Heart right ventricle (tissue), 16 donors: ENCODE data around the gene FGF5. TPM values are rescaled to one million over a fixed set of nuclear protein-coding genes. Genes with fewer than 3 reads are reported as not detected.
"Not testable (repeated sequence)": the region's sequence is repeated elsewhere in the genome, so short reads cannot be mapped to it uniquely, and the experiment has no call there.

Experiments
- ATAC-seq, 8 donors: fragments of 200-7000 bp; cut with Tn5 transposase; one replicate each; pipeline ENCODE4 v1.9.1; 2020; ENCODE audit warnings: mild to moderate bottlenecking in 8 of 8, moderate library complexity in 8 of 8, moderate number of reproducible peaks in 1 of 8
- DNase-seq, 2 donors: peaks; one replicate each; pipeline ENCODE4 v3.0.0-alpha.2; 2020
- H3K27ac ChIP-seq, 10 donors: fragments of 200-600 bp; sonication (generic) in 2 of 10; one replicate each; pipeline versions ENCODE4 v1.5.0 to v1.8.0; 2020 to 2022; ENCODE audit warnings: mild to moderate bottlenecking in 3 of 10
- H3K27me3 ChIP-seq, 7 donors: fragments of 200-600 bp; one replicate each; pipeline ENCODE4 v1.8.0; 2021 to 2022; ENCODE audit warnings: mild to moderate bottlenecking in 2 of 7
- H3K36me3 ChIP-seq, 9 donors: fragments of 200-600 bp; sonication (generic) in 1 of 9; one replicate each; pipeline versions ENCODE4 v1.5.0 to v1.8.0; 2020 to 2022; ENCODE audit warnings: mild to moderate bottlenecking in 2 of 9
- H3K4me1 ChIP-seq, 9 donors: fragments of 200-600 bp; sonication (generic) in 1 of 9; one replicate each; pipeline versions ENCODE4 v1.5.0 to v1.8.0; 2020 to 2022; ENCODE audit warnings: mild to moderate bottlenecking in 4 of 9
- H3K4me3 ChIP-seq, 10 donors: fragments of 200-600 bp; sonication (generic) in 2 of 10; one replicate each; pipeline versions ENCODE4 v1.5.0 to v1.8.0; 2020 to 2022; ENCODE audit warnings: mild to moderate bottlenecking in 7 of 10, moderate library complexity in 2 of 10
- H3K9me3 ChIP-seq, 11 donors: fragments of 200-600 bp in 10 of 11; sonication (generic) in 2 of 11; one replicate each; pipeline versions ENCODE4 v1.5.0 to v1.8.0; 2013 to 2022; ENCODE audit warnings: mild to moderate bottlenecking in 2 of 11, control low read depth in 1 of 11, moderate library complexity in 1 of 11
- WGBS, 2 donors: extraction: QIAGEN DNeasy Blood & Tissue Kit; methylation state at CpG; one replicate each; pipeline ENCODE4 v1.1.7; 2013; ENCODE audit warnings: inconsistent platforms in 1 of 2; 5-methylcytosine and 5-hydroxymethylcytosine counted together
- intact Hi-C, 10 donors: fragments of 100-400 bp; cut with DNase I; formaldehyde crosslinking; loops; one replicate each; pipeline versions ENCODE4 v1.11.1 to v1.14.2; 2022
- polyA plus RNA-seq, 2 donors: library from polyadenylated mRNA; stranded (reverse); fragments of 200-250 nt; gene quantifications; one replicate each; pipeline ENCODE4 v1.2.3, GENCODE V29; 2013
- total RNA-seq, 10 donors: library from RNA; stranded (reverse); fragmentation: NEBNext Ultra II Directional in 3 of 10; extraction: Animal tissue kit (Norgen Biotek cat#: 25700) in 3 of 10; gene quantifications; one replicate each; pipeline versions ENCODE4 v1.2.1 to v1.2.4, GENCODE V29; 2021 to 2023
- TF ChIP-seq, protein P1 (sequence below), 9 donors: fragments of 200-600 bp; sonication (generic) in 2 of 9; IDR thresholded peaks; one replicate each; pipeline versions ENCODE4 v1.5.0 to v1.8.0; 2021 to 2022; ENCODE audit warnings: antibody characterized with exemption in 9 of 9, mild to moderate bottlenecking in 5 of 9, moderate library complexity in 1 of 9
- donor health status: Arrhythmogenic right ventricular cardiomyopathy.
- donor health status: ischemic (EF 13 %, LVEDD 7.1; RV severe dilation, severe dysfunction).
- donor health status: healthy with polysubstance abuse.
- donor health status: DM: no; HTN: yes; CAD: no.
- donor health status: DM: no; HTN: no; CAD: no.
- donor health status: ischemic (EF 25% LVEDD 6.9; RV normal size, moderate dysfunction).
- donor health status: ischemic (EF 25% LVEDD 5.7; RV mildly dilated, moderate dysfunction).
- donor health status: healthy.
- donor health status: DM: yes; HTN: yes; CAD: no.
- donor health status: Ischemic cardiomyopathy.
- donor health status: ischemic (EF 35%, LVEDD 5.7; RV mildly dilated, moderate dysfunction).
- donor health status: nonischemic (EF 11% LVEDD 7.7; RV severe dilation, severe dysfunction).
- donor health status: DM: yes; HTN: yes; CAD: no.
- donor health status: PGD.
- donor health status: ischemic (EF 29% LVEDD 5.4; RV normal size, mild dysfunction).
- donor health status: nonischemic (EF 23%, LVEDD 6.1; RV moderate dilation, normal function).

FGF5 gene
- total and polyA plus RNA-seq, 12 donors = 0.05 to 1.0 (median 0.51) TPM; not detected in 3

DNA sequence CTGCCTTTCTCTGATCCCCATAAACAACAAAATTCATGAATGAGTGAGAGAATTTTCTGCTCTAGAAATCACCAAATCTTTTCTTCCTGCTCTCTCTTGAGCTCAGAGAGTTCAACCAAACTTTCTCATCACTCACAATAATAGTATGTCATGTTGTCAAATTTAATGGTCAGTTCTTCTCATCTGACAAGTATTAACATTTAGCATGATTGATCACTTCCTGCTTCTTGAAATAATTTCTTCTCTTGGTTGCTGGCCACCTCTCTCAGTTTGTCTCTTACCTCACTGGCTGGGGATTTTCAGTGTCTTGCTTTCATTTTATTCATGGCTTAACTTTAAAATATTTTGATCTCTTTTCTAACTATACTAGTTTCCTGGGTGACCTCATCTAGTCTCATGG lies 25.5 kb upstream of the FGF5 start:
- Histone ChIP-seq H3K4me1 (no peaks in the 10 kb centered on the region), H3K4me3 (no peak overlapping the region), H3K27me3 (peaks cover 0 to 46% (median 20%) of the 10 kb centered on the region in 7 donors), H3K9me3 (no peaks in the 10 kb centered on the region), H3K27ac (no peak overlapping the region), H3K36me3 (no peaks in the 10 kb centered on the region)
- ATAC-seq (no peak), DNase-seq (no peak)
- TF ChIP-seq, protein P1, sequence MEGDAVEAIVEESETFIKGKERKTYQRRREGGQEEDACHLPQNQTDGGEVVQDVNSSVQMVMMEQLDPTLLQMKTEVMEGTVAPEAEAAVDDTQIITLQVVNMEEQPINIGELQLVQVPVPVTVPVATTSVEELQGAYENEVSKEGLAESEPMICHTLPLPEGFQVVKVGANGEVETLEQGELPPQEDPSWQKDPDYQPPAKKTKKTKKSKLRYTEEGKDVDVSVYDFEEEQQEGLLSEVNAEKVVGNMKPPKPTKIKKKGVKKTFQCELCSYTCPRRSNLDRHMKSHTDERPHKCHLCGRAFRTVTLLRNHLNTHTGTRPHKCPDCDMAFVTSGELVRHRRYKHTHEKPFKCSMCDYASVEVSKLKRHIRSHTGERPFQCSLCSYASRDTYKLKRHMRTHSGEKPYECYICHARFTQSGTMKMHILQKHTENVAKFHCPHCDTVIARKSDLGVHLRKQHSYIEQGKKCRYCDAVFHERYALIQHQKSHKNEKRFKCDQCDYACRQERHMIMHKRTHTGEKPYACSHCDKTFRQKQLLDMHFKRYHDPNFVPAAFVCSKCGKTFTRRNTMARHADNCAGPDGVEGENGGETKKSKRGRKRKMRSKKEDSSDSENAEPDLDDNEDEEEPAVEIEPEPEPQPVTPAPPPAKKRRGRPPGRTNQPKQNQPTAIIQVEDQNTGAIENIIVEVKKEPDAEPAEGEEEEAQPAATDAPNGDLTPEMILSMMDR (IDR thresholded peaks at IDR 0.05) = no peak
- intact Hi-C loops = no loop called here

DNA sequence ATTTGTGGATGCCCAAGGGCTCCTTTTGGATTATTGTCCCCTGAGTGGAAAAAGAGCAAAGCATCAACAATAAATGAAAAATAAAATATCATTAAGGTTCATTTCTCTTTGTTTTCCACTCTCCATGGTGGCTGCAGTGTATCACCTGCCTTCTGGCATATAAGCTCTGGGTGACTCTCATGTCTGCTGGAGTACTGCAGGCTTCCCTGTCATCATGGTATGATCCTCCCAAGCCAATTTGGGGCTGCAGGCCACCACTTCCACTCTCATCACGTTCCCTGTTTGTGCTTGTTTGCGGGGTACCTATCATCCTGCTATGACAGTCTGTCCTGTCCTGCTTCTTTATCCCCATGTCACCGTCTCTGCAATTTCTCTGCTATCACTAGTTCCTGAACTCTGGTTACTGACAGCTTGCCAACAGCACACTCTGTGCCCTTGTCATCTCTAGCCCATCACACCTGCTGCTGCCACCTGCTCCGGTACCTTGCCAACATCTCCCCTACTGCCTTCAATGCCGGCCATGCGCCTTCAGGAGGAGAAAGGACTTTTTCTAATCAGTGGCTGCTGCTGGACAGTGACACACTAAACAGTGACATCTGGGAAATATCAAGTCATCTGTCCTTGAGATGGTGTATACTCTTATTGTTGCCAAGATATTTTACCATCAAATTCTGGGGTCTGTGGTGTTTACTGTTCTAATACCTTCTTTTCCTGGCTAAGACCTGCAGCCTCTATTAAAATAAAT lies 23.0 kb upstream of the FGF5 start:
- no peak overlapping the region for H3K27ac ChIP-seq
- WGBS, 2 donors = 27 to 42% methylated on average over 6 of the region's 6 CpGs
- ATAC-seq = peak in 1 of 8 donors; percentile 44

DNA sequence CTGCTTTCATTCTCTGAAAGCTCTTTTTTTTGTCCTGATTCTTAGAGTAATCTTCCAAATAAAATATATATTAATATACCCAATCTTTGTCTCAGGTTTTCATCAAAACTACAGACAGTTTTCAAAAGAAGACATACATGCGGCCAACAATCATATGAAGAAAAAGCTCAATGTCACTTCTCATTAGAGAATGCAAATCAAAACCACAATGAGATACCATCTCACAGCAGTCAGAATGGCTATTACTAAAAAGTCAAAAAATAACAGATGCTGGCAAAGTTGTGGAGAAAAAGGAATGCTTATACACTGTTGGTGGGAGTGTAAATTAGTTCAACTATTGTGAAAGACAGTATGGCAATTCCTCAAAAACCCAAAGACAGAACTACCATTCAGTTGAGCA lies 19.0 kb upstream of the FGF5 start:
- ATAC-seq, H3K27ac ChIP-seq, H3K4me1 ChIP-seq, intact Hi-C loops, H3K4me3 ChIP-seq, H3K36me3 ChIP-seq, DNase-seq, H3K9me3 ChIP-seq: not testable (repeated sequence)
- H3K27me3 ChIP-seq = peaks cover 0 to 40% (median 21%) of the 10 kb centered on the region in 7 donors
- 95 to 96% methylated on average over 1 of the region's 1 CpG for WGBS, 2 donors

More for the DNA sequence above, 23.0 kb upstream of the FGF5 start:
- Histone ChIP-seq H3K36me3 (no peaks in the 10 kb centered on the region), H3K4me3 (no peak overlapping the region), H3K4me1 (no peaks in the 10 kb centered on the region), H3K9me3 (no peaks in the 10 kb centered on the region), H3K27me3 (peaks cover 0 to 36% (median 17%) of the 10 kb centered on the region in 7 donors)
- intact Hi-C loops = no loop called here
- DNase-seq = no peak
- TF ChIP-seq, protein P1 (IDR thresholded peaks at IDR 0.05) = no peak

DNA sequence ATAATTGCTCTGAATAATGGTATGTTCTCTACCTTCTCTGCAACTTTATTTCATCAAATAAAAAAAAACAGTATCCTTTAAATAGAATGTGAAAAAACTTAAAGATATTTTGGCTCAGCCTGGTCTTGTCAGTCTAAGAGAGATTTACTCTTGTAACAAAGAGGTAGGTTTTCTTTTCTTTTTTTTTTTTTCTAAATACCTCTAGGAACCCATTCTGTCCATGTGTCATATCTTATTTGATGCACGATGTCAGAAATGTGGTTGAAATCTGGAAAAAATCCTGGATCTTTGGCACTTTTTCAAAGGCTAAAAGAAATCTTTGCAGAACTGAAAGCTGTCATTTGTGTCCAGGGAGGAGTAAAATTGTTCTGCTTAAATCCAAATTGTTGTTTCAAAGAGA lies 17.3 kb upstream of the FGF5 start:
- DNase-seq = no peak
- H3K4me1 ChIP-seq = no peaks in the 10 kb centered on the region
- intact Hi-C loops = no loop called here
- no peak overlapping the region for H3K4me3 ChIP-seq
- TF ChIP-seq, protein P1 (IDR thresholded peaks at IDR 0.05) = no peak
- no peak for ATAC-seq
- no peaks in the 10 kb centered on the region for H3K9me3 ChIP-seq
- peaks cover 0 to 47% (median 14%) of the 10 kb centered on the region in 7 donors for H3K27me3 ChIP-seq
- H3K36me3 ChIP-seq = no peaks in the 10 kb centered on the region
- 51 to 60% methylated on average over 1 of the region's 1 CpG for WGBS, 2 donors
- H3K27ac ChIP-seq = no peak overlapping the region

DNA sequence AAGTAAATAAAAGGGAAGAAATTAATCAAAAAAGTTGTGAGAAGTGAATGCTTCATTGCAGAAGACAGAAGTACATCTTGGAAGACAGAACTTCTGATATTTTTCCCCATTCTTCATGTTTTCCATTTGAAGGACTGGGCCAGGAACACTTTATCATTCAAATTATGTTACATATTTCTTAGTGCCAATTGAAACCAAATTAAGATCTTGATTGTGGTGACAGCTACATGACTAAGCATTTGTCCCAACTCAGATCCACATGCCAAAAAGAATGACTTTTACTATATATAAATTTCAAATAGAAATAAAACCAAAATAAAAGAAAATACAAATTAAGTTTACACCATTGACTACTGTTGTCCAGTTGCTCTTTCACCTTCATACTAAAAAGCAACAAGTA lies 14.0 kb upstream of the FGF5 start:
- DNase-seq (no peak), ATAC-seq (no peak)
- H3K27ac ChIP-seq = no peak overlapping the region
- no peaks in the 10 kb centered on the region for H3K36me3 ChIP-seq
- H3K9me3 ChIP-seq = no peaks in the 10 kb centered on the region
- H3K27me3 ChIP-seq = peaks cover 0 to 48% (median 12%) of the 10 kb centered on the region in 7 donors
- H3K4me1 ChIP-seq = no peaks in the 10 kb centered on the region
- TF ChIP-seq, protein P1 (IDR thresholded peaks at IDR 0.05) = no peak
- no peak overlapping the region for H3K4me3 ChIP-seq
- intact Hi-C loops = no loop called here
